ENCODE measurements around the gene LRRC4C.

GRCh38 chr11:41383768-41384167 is 75.7 kb downstream of the LRRC4C start:
- TF ChIP-seq POLR2AphosphoS5 (IDR thresholded peaks at IDR 0.05; ENCODE audit: low read depth, low read length) (no peak), POLR2A (IDR thresholded peaks at IDR 0.05; ENCODE audit: low read depth, low read length) (no peak), TAF1 (IDR thresholded peaks at IDR 0.05; ENCODE audit: borderline replicate concordance, low read depth, low read length) (no peak)

All from GM12892 (cell line).